ENCODE results near the gene MON2. TPM values are rescaled to one million over a fixed set of nuclear protein-coding genes. Genes with fewer than 3 reads are reported as not detected.

MON2 gene
- total and polyA plus RNA-seq, 2 of the 13 experiments (the other 11 are each of a cell fraction or from before 2014, with no cell fraction given) = 10.5 to 24.8 TPM

DNA sequence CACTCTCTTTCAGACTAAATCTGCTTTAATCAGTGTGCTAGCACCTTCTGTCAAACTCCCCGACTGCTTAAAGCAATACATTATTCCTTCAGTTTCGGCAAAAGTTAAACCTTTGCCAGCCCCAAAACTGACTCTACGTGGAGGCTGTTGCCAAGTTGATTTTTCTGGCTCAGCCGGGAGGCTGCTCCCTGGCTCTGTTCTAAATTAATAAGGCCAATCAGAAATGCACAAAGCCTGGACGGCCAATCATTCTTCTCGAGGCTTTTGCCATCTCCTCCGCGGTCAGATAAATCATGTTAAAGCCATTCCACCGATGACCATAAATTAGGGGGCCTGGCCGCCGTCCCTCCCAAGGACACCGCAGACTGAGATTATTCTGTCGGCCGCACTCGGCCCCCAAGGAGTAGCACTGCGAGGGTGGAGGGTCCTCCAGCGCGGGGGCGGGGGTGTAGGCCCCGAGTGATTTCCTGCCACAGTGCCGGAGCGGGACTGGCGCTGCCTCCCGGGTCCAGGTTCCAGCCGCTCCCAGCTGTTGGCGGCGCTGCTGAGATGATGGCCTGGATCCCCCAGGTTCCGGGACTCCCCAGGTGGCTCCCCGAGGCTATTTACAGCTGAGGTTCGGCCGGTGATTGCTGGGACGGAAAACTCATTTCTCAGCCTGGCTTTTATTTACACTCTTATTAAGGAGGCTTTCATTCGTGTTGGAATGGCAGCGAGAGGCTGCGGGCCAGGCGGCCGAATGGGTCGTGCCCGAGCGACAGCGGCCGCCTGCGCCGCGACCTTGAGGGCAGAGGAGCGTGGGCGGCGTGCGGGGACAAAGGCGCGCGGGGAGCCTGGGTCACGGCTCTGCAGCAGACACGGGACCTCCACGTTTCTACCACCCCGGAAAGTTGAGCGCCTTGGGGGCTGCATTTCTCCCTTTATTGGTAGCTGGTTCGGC lies 165.1 kb downstream of the MON2 start (continued):
- TF ChIP-seq RARG (CRISPR knock-in tag; IDR thresholded peaks at IDR 0.05; ENCODE audit: low read depth) = no peak
- TF ChIP-seq ESRRA (CRISPR knock-in tag; IDR thresholded peaks at IDR 0.05; ENCODE audit: low read depth) = peak; percentile 68; the same call in 1 of the 2 replicates
- TF ChIP-seq, protein P1, sequence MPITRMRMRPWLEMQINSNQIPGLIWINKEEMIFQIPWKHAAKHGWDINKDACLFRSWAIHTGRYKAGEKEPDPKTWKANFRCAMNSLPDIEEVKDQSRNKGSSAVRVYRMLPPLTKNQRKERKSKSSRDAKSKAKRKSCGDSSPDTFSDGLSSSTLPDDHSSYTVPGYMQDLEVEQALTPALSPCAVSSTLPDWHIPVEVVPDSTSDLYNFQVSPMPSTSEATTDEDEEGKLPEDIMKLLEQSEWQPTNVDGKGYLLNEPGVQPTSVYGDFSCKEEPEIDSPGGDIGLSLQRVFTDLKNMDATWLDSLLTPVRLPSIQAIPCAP (CRISPR knock-in tag; IDR thresholded peaks at IDR 0.05; ENCODE audit: low read depth) = no peak
- no peak for TF ChIP-seq ZFP62 (CRISPR knock-in tag; IDR thresholded peaks at IDR 0.05)
- TF ChIP-seq ZSCAN21 (CRISPR knock-in tag; IDR thresholded peaks at IDR 0.05; ENCODE audit: borderline replicate concordance) = no peak
- TF ChIP-seq NFRKB (IDR thresholded peaks at IDR 0.05) = no peak
- TF ChIP-seq, protein P2, sequence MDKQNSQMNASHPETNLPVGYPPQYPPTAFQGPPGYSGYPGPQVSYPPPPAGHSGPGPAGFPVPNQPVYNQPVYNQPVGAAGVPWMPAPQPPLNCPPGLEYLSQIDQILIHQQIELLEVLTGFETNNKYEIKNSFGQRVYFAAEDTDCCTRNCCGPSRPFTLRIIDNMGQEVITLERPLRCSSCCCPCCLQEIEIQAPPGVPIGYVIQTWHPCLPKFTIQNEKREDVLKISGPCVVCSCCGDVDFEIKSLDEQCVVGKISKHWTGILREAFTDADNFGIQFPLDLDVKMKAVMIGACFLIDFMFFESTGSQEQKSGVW (CRISPR knock-in tag; IDR thresholded peaks at IDR 0.05; ENCODE audit: borderline replicate concordance) = no peak
- peak; percentile 59; the same call in 1 of the 2 replicates for TF ChIP-seq ZMYM4 (CRISPR knock-in tag; IDR thresholded peaks at IDR 0.05)
- TF ChIP-seq SMAD9 (CRISPR knock-in tag; IDR thresholded peaks at IDR 0.05) = no peak
- TF ChIP-seq, protein P3, sequence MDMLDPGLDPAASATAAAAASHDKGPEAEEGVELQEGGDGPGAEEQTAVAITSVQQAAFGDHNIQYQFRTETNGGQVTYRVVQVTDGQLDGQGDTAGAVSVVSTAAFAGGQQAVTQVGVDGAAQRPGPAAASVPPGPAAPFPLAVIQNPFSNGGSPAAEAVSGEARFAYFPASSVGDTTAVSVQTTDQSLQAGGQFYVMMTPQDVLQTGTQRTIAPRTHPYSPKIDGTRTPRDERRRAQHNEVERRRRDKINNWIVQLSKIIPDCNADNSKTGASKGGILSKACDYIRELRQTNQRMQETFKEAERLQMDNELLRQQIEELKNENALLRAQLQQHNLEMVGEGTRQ (IDR thresholded peaks at IDR 0.05; ENCODE audit: low read depth, low read length) = no peak
- TF ChIP-seq, protein P3 (CRISPR knock-in tag; IDR thresholded peaks at IDR 0.05; ENCODE audit: borderline replicate concordance) = no peak
- TF ChIP-seq ZNF530 (CRISPR knock-in tag; IDR thresholded peaks at IDR 0.05; ENCODE audit: low read depth) = no peak
- TF ChIP-seq, protein P4, sequence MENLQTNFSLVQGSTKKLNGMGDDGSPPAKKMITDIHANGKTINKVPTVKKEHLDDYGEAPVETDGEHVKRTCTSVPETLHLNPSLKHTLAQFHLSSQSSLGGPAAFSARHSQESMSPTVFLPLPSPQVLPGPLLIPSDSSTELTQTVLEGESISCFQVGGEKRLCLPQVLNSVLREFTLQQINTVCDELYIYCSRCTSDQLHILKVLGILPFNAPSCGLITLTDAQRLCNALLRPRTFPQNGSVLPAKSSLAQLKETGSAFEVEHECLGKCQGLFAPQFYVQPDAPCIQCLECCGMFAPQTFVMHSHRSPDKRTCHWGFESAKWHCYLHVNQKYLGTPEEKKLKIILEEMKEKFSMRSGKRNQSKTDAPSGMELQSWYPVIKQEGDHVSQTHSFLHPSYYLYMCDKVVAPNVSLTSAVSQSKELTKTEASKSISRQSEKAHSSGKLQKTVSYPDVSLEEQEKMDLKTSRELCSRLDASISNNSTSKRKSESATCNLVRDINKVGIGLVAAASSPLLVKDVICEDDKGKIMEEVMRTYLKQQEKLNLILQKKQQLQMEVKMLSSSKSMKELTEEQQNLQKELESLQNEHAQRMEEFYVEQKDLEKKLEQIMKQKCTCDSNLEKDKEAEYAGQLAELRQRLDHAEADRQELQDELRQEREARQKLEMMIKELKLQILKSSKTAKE (CRISPR knock-in tag; IDR thresholded peaks at IDR 0.05; ENCODE audit: borderline replicate concordance) = no peak
- TF ChIP-seq ZNF383 (CRISPR knock-in tag; IDR thresholded peaks at IDR 0.05; ENCODE audit: borderline replicate concordance) = no peak
- TF ChIP-seq, protein P5, sequence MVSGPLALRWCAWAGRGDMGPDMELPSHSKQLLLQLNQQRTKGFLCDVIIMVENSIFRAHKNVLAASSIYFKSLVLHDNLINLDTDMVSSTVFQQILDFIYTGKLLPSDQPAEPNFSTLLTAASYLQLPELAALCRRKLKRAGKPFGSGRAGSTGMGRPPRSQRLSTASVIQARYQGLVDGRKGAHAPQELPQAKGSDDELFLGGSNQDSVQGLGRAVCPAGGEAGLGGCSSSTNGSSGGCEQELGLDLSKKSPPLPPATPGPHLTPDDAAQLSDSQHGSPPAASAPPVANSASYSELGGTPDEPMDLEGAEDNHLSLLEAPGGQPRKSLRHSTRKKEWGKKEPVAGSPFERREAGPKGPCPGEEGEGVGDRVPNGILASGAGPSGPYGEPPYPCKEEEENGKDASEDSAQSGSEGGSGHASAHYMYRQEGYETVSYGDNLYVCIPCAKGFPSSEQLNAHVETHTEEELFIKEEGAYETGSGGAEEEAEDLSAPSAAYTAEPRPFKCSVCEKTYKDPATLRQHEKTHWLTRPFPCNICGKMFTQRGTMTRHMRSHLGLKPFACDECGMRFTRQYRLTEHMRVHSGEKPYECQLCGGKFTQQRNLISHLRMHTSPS (CRISPR knock-in tag; IDR thresholded peaks at IDR 0.05; ENCODE audit: low read depth) = no peak; the same call in 1 of the 2 replicates
- TF ChIP-seq, protein P6, sequence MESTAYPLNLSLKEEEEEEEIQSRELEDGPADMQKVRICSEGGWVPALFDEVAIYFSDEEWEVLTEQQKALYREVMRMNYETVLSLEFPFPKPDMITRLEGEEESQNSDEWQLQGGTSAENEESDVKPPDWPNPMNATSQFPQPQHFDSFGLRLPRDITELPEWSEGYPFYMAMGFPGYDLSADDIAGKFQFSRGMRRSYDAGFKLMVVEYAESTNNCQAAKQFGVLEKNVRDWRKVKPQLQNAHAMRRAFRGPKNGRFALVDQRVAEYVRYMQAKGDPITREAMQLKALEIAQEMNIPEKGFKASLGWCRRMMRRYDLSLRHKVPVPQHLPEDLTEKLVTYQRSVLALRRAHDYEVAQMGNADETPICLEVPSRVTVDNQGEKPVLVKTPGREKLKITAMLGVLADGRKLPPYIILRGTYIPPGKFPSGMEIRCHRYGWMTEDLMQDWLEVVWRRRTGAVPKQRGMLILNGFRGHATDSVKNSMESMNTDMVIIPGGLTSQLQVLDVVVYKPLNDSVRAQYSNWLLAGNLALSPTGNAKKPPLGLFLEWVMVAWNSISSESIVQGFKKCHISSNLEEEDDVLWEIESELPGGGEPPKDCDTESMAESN (CRISPR knock-in tag; conservative IDR thresholded peaks at IDR 0.05) = no peak; the same call in 1 of the 2 replicates
